ENCODE data around the gene RPTOR.

RPTOR gene

DNA sequence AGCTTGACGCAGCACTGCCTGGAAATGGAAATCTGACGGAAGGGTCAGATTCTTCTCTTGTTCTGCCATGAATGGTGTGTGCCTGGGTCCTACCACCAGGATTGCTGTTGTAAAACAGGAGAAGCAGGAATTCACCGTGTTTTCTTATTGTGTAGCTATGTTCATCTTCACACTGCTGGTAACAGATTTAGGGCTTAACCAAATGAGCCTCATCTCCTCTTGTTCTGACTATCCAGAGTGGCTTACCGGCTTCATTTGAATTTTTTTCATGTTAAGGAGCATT lies 349.7 kb downstream of the RPTOR start:
- TF ChIP-seq GATA2 (IDR thresholded peaks at IDR 0.05; ENCODE audit: low read depth, low read length), result no peak
- no peak for TF ChIP-seq GATA3 (IDR thresholded peaks at IDR 0.05; ENCODE audit: low read depth, low read length)

DNA sequence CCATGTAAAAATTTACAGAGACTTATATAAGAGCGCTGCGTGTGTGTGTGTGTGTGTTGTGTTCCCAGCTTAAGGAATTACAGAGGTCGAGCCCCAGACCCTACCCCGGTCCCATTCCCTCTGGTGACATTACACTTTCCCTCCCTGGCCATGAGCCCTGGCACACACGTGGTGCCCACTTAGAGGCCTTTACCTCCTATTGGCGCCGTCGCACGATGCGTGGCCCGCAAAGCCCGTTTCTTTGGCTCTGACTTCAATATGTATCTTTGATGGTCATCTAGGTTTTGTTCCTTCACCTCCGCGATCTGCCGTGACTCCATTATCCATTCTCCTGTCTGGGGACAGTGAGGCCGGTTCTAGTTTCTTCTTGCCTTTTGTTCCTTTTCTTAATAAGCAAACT lies 350.1 kb downstream of the RPTOR start:
- TF ChIP-seq GATA3 (IDR thresholded peaks at IDR 0.05; ENCODE audit: low read depth, low read length) (no peak), GATA2 (IDR thresholded peaks at IDR 0.05; ENCODE audit: low read depth, low read length) (no peak)

- no peak for TF ChIP-seq GATA3 (IDR thresholded peaks at IDR 0.05; ENCODE audit: low read depth, low read length)
- TF ChIP-seq GATA2 (IDR thresholded peaks at IDR 0.05; ENCODE audit: low read depth, low read length), result no peak
Measured at GRCh38 chr17:80895366-80895765, 350.7 kb downstream of the RPTOR start.

GRCh38 chr17:80898716-80899115 lies 354.1 kb downstream of the RPTOR start:
- TF ChIP-seq GATA2 (IDR thresholded peaks at IDR 0.05; ENCODE audit: low read depth, low read length), result no peak
- TF ChIP-seq GATA3 (IDR thresholded peaks at IDR 0.05; ENCODE audit: low read depth, low read length), result no peak

DNA sequence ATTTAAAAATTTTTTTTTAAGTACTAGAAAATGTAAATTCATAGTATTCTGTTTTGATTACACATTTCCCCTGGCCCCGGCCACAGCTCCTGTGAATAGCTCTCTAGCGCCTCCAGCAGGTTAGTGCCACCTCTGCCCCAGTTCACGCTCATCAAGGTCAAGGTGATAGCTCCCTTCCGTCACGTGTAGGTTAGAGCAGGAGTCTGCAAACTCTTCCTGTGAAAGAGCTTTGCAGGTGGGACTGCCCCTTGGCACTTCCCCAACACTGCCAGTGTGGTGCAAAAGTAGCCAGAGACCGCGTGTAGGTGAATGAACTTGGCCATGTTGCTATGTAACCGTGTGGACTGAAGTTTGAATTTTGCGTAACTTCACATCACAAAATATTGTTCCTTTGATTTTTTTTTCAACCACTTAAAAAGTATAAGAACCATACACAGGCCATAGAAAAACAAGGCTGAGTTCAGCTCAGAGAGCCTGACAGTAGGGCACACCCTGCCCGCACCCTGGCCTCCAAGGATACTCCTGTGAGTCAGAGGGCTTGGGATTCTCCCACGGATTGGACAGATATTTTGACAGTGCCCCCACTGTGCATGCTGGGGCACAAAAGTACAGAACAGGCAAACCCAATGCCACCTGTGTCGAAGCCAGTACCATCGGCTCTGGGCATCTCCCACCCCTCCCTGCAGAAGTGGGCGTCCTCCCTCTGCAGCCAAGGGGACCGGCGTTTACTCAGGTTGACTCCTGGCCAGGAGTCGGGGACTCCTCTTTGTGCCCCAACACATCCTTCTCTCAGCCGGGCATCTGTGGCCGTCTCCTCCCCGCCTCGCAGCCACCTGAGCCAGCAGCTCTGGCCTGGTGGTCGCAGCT lies 355.0 kb downstream of the RPTOR start:
- no peak for TF ChIP-seq GATA2 (IDR thresholded peaks at IDR 0.05; ENCODE audit: low read depth, low read length)
- TF ChIP-seq GATA3 (IDR thresholded peaks at IDR 0.05; ENCODE audit: low read depth, low read length), result no peak

DNA sequence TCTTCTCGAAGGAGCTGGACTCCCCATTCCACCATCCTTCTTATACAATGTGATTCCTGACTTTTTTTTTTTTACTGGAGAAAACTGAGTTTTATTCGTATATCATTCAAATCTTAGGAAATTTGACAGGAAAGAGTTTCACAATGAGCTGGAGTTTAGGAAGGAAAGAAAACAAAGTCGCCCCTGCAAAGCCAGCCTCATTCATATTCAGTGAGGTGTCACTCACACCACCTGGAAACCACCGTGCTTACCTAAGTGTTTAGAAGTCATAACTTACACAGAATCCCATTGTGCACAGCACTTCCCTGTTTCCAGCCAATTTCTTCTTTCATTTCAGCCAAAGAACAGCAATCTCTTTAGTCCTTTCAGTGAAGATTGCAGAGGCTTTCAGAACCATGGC lies 356.7 kb downstream of the RPTOR start:
- TF ChIP-seq GATA3 (IDR thresholded peaks at IDR 0.05; ENCODE audit: low read depth, low read length), result no peak
- TF ChIP-seq GATA2 (IDR thresholded peaks at IDR 0.05; ENCODE audit: low read depth, low read length), result no peak

DNA sequence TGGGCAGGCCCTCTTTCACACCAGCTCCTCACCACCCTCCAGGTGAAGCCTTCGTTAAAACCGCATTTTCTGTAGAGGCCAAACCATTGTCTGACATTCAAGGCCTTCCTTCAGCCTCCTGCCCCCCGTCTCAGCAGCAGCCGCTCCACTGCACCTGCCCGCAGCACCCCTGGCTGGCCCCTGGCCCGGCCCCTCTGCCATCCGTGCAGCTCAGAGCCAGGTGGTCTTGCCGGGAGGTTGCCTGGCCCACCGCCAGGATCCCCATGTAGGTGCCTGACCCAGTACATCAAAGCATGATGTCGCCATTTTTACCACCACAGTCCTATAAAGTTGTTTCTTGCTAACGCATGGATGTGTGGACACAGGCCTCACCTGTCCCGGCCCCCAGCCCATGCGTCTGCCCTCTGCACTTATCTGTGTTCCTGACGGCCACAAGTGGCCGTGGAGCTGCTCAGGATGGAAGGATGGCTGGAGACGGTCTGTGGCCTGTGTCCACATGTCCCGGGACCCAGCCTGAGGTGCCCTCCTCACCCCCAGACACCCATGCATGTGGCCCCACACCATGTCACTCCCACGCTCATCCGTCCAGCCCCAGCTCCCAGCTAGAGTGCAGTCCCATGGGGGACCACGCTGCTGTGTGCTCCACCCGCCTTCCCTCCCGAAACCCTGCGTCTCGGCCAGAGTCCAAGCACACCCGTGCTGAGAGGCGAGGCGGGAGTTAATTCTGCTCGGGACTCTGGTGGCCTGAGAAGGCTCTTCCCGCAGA lies 357.7 kb downstream of the RPTOR start:
- TF ChIP-seq GATA3 (IDR thresholded peaks at IDR 0.05; ENCODE audit: low read depth, low read length) (no peak), GATA2 (IDR thresholded peaks at IDR 0.05; ENCODE audit: low read depth, low read length) (no peak)

DNA sequence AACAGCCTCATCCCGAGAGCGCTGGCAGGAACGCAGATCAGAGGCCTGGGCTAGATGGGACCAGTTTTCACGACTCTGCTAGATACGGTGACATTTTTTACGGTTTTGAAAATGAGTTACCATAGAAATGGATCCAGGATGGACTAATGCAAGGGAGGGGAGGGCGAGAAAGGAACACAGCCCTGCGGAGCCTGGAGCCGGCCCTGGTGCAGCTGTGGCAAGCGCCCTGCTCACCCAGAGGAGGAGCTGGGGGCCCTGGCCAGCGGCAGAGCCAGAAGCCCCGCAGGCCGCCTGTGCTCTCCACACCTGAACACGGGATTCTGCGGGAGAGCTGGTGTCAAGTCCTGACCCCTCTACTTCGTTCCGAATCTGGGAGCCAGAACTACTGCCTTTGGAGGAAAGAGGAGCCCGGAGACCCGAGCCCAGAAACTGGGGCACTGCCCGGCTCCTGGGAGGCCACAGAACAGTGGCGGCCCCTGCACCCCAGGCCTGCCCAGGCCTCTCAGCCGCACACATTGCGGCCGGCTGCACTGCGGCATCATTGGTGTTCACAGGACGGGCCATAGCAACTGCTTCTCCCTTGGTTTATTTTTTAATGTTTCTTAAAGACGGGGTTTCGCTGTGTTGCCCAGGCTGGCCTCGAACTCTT lies 358.4 kb downstream of the RPTOR start:
- TF ChIP-seq GATA2 (IDR thresholded peaks at IDR 0.05; ENCODE audit: low read depth, low read length) (no peak), GATA3 (IDR thresholded peaks at IDR 0.05; ENCODE audit: low read depth, low read length) (no peak)

GRCh38 chr17:80904036-80904753 lies 359.6 kb downstream of the RPTOR start:
- TF ChIP-seq GATA3 (IDR thresholded peaks at IDR 0.05; ENCODE audit: low read depth, low read length), result no peak
- TF ChIP-seq GATA2 (IDR thresholded peaks at IDR 0.05; ENCODE audit: low read depth, low read length), result no peak

GRCh38 chr17:80905586-80906230 lies 361.1 kb downstream of the RPTOR start:
- TF ChIP-seq GATA3 (IDR thresholded peaks at IDR 0.05; ENCODE audit: low read depth, low read length) (no peak), GATA2 (IDR thresholded peaks at IDR 0.05; ENCODE audit: low read depth, low read length) (no peak)

DNA sequence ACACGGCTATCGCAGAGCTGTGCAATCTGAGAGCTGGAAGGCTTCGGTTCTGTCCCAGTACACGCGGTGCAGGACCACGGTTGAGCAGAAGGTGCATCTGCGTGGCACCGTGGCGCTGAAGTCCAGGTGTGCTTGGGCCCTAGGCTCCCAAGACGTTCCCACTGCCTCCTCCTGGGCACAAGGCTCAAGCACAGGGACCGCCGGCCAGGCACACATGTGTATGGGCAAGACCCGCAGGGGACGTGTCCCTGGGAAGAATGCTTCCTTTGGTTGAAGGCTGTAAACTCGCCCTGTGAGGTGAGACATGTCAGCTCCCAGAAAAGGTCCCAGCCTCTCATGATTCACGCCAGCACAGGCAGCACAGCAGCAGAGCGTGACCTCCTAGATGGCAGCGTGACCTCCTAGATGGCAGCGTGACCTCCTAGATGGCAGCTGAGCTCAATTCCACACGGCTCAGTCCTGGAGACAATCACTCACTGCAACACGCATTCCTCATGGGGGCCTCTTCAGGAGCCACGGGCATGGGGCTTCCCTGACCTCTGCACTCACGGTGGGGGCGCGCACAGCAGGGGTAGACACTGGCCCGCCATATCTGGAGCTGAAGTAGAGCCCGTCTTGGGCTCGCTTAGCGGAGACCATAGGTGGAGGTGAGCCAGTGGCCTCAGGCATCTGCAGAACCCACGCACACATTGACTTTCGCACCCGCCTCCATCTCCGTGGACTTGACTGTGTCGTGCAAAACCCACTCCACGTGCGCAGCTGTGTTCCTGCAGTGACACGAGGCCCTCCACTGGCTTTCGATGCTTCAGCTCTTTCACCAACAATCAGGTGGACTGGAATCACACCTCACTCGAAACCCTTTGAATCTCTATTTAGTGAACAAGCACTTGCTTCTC lies 362.0 kb downstream of the RPTOR start:
- TF ChIP-seq GATA3 (IDR thresholded peaks at IDR 0.05; ENCODE audit: low read depth, low read length) (no peak), GATA2 (IDR thresholded peaks at IDR 0.05; ENCODE audit: low read depth, low read length) (no peak)

DNA sequence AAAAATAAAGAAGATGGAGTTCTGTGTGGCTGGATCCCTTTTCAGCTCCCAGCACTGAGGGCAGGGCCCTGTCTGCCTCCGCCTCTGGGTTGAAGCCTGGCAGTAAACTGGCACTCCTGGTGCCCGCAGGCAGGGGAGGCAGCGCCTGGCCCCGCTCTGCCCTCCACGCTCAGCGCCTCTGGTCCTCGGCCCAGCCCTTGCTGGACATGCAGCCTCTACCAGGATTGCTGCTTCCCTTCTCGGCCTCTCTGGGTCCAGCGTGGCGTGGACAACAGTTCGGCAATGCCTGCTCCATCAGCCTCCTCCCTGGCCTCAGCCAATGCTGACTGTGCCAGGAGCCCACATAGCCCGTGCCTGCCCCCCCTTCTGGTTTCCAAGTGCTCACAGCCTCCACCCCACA lies 362.6 kb downstream of the RPTOR start:
- no peak for TF ChIP-seq GATA2 (IDR thresholded peaks at IDR 0.05; ENCODE audit: low read depth, low read length)
- TF ChIP-seq GATA3 (IDR thresholded peaks at IDR 0.05; ENCODE audit: low read depth, low read length), result no peak

DNA sequence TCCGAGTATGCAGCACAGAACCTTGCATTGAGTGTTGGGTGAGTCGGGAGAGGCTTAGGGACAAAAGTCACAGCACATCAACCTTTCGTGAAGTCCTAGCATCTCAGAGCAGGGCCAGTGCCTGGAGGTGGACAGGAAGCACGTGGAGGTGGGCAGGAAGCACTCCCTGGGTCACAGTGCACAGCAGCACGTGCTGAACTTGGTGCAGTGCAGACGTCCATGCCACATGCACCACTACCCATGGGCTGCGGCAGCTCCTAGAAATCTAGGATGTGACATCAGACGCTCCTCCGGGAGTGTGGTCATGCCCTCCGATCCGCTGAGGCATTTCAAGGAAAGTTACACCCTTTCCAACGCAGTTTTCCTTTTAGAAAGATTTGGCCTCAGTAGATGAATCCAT lies 363.6 kb downstream of the RPTOR start:
- TF ChIP-seq GATA3 (IDR thresholded peaks at IDR 0.05; ENCODE audit: low read depth, low read length) (no peak), GATA2 (IDR thresholded peaks at IDR 0.05; ENCODE audit: low read depth, low read length) (no peak)
